ENCODE measurements around the gene TNN. TPM values are rescaled to one million over a fixed set of nuclear protein-coding genes. Genes with fewer than 3 reads are reported as not detected.
"Not testable (repeated sequence)": the region's sequence is repeated elsewhere in the genome, so short reads cannot be mapped to it uniquely, and the experiment has no call there.

The TNN gene
- not detected for polyA plus RNA-seq (2013, experiment 1 of 2)
- not detected for polyA plus RNA-seq (2013, experiment 2 of 2)

GRCh38 chr1:175067362-175068106, at the start of gene TNN:
TNN (plus strand) TSS chr1:175067833; CDS start chr1:175077419, 9,586 bp downstream.
- H3K9me3 ChIP-seq (ENCODE audit: control insufficient read depth, low read length): no peaks in the 10 kb centered on the region
- H3K27ac ChIP-seq (ENCODE audit: low read length, poor library complexity, severe bottlenecking): no peak within 1 kb of the TSS
- no peak within 1 kb of the TSS for H3K4me2 ChIP-seq (ENCODE audit: low read length, poor library complexity, severe bottlenecking)
- no peak within 1 kb of the TSS for H3K23ac ChIP-seq (ENCODE audit: low read length in 2 of 2)
- DNase-seq: no peak
- no peaks in the 10 kb centered on the region for H3K79me1 ChIP-seq (replicated peaks; ENCODE audit: low read length, poor library complexity, severe bottlenecking)
- H4K8ac ChIP-seq (ENCODE audit: low read length): no peak within 1 kb of the TSS
- no peak within 1 kb of the TSS for H3K4ac ChIP-seq (ENCODE audit: low read depth in 1 of 2, low read length in 2 of 2)
- no peak within 1 kb of the TSS for H2BK12ac ChIP-seq (ENCODE audit: low read length in 2 of 2)
- no peak within 1 kb of the TSS for H2BK5ac ChIP-seq (ENCODE audit: low read depth, low read length, poor library complexity, severe bottlenecking)
- no peak within 1 kb of the TSS for H3K4me3 ChIP-seq (ENCODE audit: insufficient read depth in 1 of 2, low read depth in 1 of 2, low read length in 2 of 2)
- no peak within 1 kb of the TSS for H3K14ac ChIP-seq (ENCODE audit: low read length in 2 of 2)
- no peak within 1 kb of the TSS for H4K91ac ChIP-seq (ENCODE audit: low read length)
- no peak within 1 kb of the TSS for H2BK15ac ChIP-seq (ENCODE audit: low read depth, poor library complexity, severe bottlenecking)
- H2AFZ ChIP-seq (ENCODE audit: low read depth, low read length): no peak within 1 kb of the TSS
- no peaks in the 10 kb centered on the region for H3K4me1 ChIP-seq (ENCODE audit: control insufficient read depth, insufficient read depth, low read depth, low read length)
- no peaks in the 10 kb centered on the region for H3K36me3 ChIP-seq (ENCODE audit: control insufficient read depth in 1 of 2, insufficient read depth in 2 of 2, low read depth in 1 of 2, low read length in 2 of 2)
- no peak within 1 kb of the TSS for H2BK120ac ChIP-seq (ENCODE audit: low read depth, low read length)
- H3K9ac ChIP-seq (ENCODE audit: low read length): no peak within 1 kb of the TSS
- peaks cover 4 to 5% of the 10 kb centered on the region in 2 experiments for H3K27me3 ChIP-seq (ENCODE audit: control insufficient read depth in 1 of 2, insufficient read depth in 1 of 2, low read length in 2 of 2)
- no peak within 1 kb of the TSS for H2AK5ac ChIP-seq (ENCODE audit: low read length, severe bottlenecking)
- WGBS: 80% methylated on average over 8 of the region's 9 CpGs
- no peak within 1 kb of the TSS for H3K18ac ChIP-seq (ENCODE audit: low read depth in 1 of 2, low read length in 2 of 2)

GRCh38 chr1:175019524-175019923, 48.1 kb upstream of the TNN start:
- no peak overlapping the region for H2AFZ ChIP-seq (ENCODE audit: low read depth, low read length)
- no peaks in the 10 kb centered on the region for H3K27me3 ChIP-seq (ENCODE audit: control insufficient read depth in 1 of 2, insufficient read depth in 1 of 2, low read length in 2 of 2)
- H3K79me1 ChIP-seq (replicated peaks; ENCODE audit: low read length, poor library complexity, severe bottlenecking): peaks cover 17% of the 10 kb centered on the region
- H3K23ac ChIP-seq (ENCODE audit: low read length in 2 of 2): no peak overlapping the region
- no peak overlapping the region for H3K4ac ChIP-seq (ENCODE audit: low read depth in 1 of 2, low read length in 2 of 2)
- H2BK120ac ChIP-seq (ENCODE audit: low read depth, low read length): no peak overlapping the region
- H3K4me2 ChIP-seq (ENCODE audit: low read length, poor library complexity, severe bottlenecking): no peak overlapping the region
- H2BK5ac ChIP-seq (ENCODE audit: low read depth, low read length, poor library complexity, severe bottlenecking): no peak overlapping the region
- H3K27ac ChIP-seq (ENCODE audit: low read length, poor library complexity, severe bottlenecking): no peak overlapping the region
- no peak overlapping the region for H3K4me3 ChIP-seq (ENCODE audit: insufficient read depth in 1 of 2, low read depth in 1 of 2, low read length in 2 of 2)
- H3K9me3 ChIP-seq (ENCODE audit: control insufficient read depth, low read length): no peaks in the 10 kb centered on the region
- no peak overlapping the region for H4K91ac ChIP-seq (ENCODE audit: low read length)
- no peak for DNase-seq
- no peak overlapping the region for H4K8ac ChIP-seq (ENCODE audit: low read length)
- peaks cover 12 to 34% of the 10 kb centered on the region in 2 experiments for H3K36me3 ChIP-seq (ENCODE audit: control insufficient read depth in 1 of 2, insufficient read depth in 2 of 2, low read depth in 1 of 2, low read length in 2 of 2)
- H2BK15ac ChIP-seq (ENCODE audit: low read depth, poor library complexity, severe bottlenecking): no peak overlapping the region
- no peak overlapping the region for H3K14ac ChIP-seq (ENCODE audit: low read length in 2 of 2)
- peaks cover 3% of the 10 kb centered on the region for H3K4me1 ChIP-seq (ENCODE audit: control insufficient read depth, insufficient read depth, low read depth, low read length)
- H2AK5ac ChIP-seq (ENCODE audit: low read length, severe bottlenecking): no peak overlapping the region
- no peak overlapping the region for H2BK12ac ChIP-seq (ENCODE audit: low read length in 2 of 2)
- no peak overlapping the region for H3K9ac ChIP-seq (ENCODE audit: low read length)
- WGBS: 100% methylated on average over 2 of the region's 3 CpGs
- no peak overlapping the region for H3K18ac ChIP-seq (ENCODE audit: low read depth in 1 of 2, low read length in 2 of 2)

GRCh38 chr1:175023043-175023921, 44.4 kb upstream of the TNN start, which contains the start of gene MRPS14:
MRPS14 (minus strand) TSS chr1:175023425; CDS start chr1:175023408, 17 bp downstream.
- WGBS: 3% methylated on average over 40 of the region's 42 CpGs
- no peak within 1 kb of the TSS for H2BK12ac ChIP-seq (ENCODE audit: low read length in 2 of 2)
- no peaks in the 10 kb centered on the region for H3K27me3 ChIP-seq (ENCODE audit: control insufficient read depth in 1 of 2, insufficient read depth in 1 of 2, low read length in 2 of 2)
- no peak within 1 kb of the TSS for H2BK15ac ChIP-seq (ENCODE audit: low read depth, poor library complexity, severe bottlenecking)
- peak within 1 kb of the TSS; percentile 93 for H2AFZ ChIP-seq (ENCODE audit: low read depth, low read length)
- H3K36me3 ChIP-seq (ENCODE audit: control insufficient read depth in 1 of 2, insufficient read depth in 2 of 2, low read depth in 1 of 2, low read length in 2 of 2): peaks cover 0 to 6% of the 10 kb centered on the region in 2 experiments
- peak within 1 kb of the TSS; percentile 71 to 93 for H3K18ac ChIP-seq (ENCODE audit: low read depth in 1 of 2, low read length in 2 of 2)
- H3K4me3 ChIP-seq (ENCODE audit: insufficient read depth in 1 of 2, low read depth in 1 of 2, low read length in 2 of 2): peak within 1 kb of the TSS; percentile 85 to 97
- peak within 1 kb of the TSS; percentile 82 for H4K8ac ChIP-seq (ENCODE audit: low read length)
- H2BK5ac ChIP-seq (ENCODE audit: low read depth, low read length, poor library complexity, severe bottlenecking): peak within 1 kb of the TSS; percentile 48
- DNase-seq: peak; percentile 98
- H4K91ac ChIP-seq (ENCODE audit: low read length): peak within 1 kb of the TSS; percentile 4
- H3K23ac ChIP-seq (ENCODE audit: low read length in 2 of 2): no peak within 1 kb of the TSS
- peak within 1 kb of the TSS; percentile 78 for H3K27ac ChIP-seq (ENCODE audit: low read length, poor library complexity, severe bottlenecking)
- no peak within 1 kb of the TSS for H3K14ac ChIP-seq (ENCODE audit: low read length in 2 of 2)
- H3K4me1 ChIP-seq (ENCODE audit: control insufficient read depth, insufficient read depth, low read depth, low read length): no peaks in the 10 kb centered on the region
- no peak within 1 kb of the TSS for H2AK5ac ChIP-seq (ENCODE audit: low read length, severe bottlenecking)
- H3K4ac ChIP-seq (ENCODE audit: low read depth in 1 of 2, low read length in 2 of 2): peak within 1 kb of the TSS in 1 of 2 experiments; percentile 86
- H3K4me2 ChIP-seq (ENCODE audit: low read length, poor library complexity, severe bottlenecking): peak within 1 kb of the TSS; percentile 70
- no peak within 1 kb of the TSS for H2BK120ac ChIP-seq (ENCODE audit: low read depth, low read length)
- no peaks in the 10 kb centered on the region for H3K9me3 ChIP-seq (ENCODE audit: control insufficient read depth, low read length)
- peaks cover 12% of the 10 kb centered on the region for H3K79me1 ChIP-seq (replicated peaks; ENCODE audit: low read length, poor library complexity, severe bottlenecking)
- peak within 1 kb of the TSS; percentile 93 for H3K9ac ChIP-seq (ENCODE audit: low read length)

GRCh38 chr1:175023922-175024242, 43.8 kb upstream of the TNN start:
- H3K4me1 ChIP-seq (ENCODE audit: control insufficient read depth, insufficient read depth, low read depth, low read length); H3K27me3 ChIP-seq (ENCODE audit: control insufficient read depth in 1 of 2, insufficient read depth in 1 of 2, low read length in 2 of 2); H2BK12ac ChIP-seq (ENCODE audit: low read length in 2 of 2); H3K18ac ChIP-seq (ENCODE audit: low read depth in 1 of 2, low read length in 2 of 2); H3K9me3 ChIP-seq (ENCODE audit: control insufficient read depth, low read length); DNase-seq; H3K14ac ChIP-seq (ENCODE audit: low read length in 2 of 2); H2AK5ac ChIP-seq (ENCODE audit: low read length, severe bottlenecking); H3K79me1 ChIP-seq (replicated peaks; ENCODE audit: low read length, poor library complexity, severe bottlenecking); H3K27ac ChIP-seq (ENCODE audit: low read length, poor library complexity, severe bottlenecking); H2BK120ac ChIP-seq (ENCODE audit: low read depth, low read length); H3K36me3 ChIP-seq (ENCODE audit: control insufficient read depth in 1 of 2, insufficient read depth in 2 of 2, low read depth in 1 of 2, low read length in 2 of 2); H3K4ac ChIP-seq (ENCODE audit: low read depth in 1 of 2, low read length in 2 of 2); H2BK5ac ChIP-seq (ENCODE audit: low read depth, low read length, poor library complexity, severe bottlenecking); H3K23ac ChIP-seq (ENCODE audit: low read length in 2 of 2); H2BK15ac ChIP-seq (ENCODE audit: low read depth, poor library complexity, severe bottlenecking): not testable (repeated sequence)
- peak overlapping the region; percentile 1 for H2AFZ ChIP-seq (ENCODE audit: low read depth, low read length)
- 100% methylated on average over 2 of the region's 2 CpGs for WGBS
- H4K8ac ChIP-seq (ENCODE audit: low read length): peak overlapping the region; percentile 81
- peak overlapping the region; percentile 93 for H3K9ac ChIP-seq (ENCODE audit: low read length)
- H4K91ac ChIP-seq (ENCODE audit: low read length): peak overlapping the region; percentile 4
- peak overlapping the region in 1 of 2 experiments; percentile 97 for H3K4me3 ChIP-seq (ENCODE audit: insufficient read depth in 1 of 2, low read depth in 1 of 2, low read length in 2 of 2)
- H3K4me2 ChIP-seq (ENCODE audit: low read length, poor library complexity, severe bottlenecking): peak overlapping the region; percentile 70
